ENCODE results near the gene KCTD11. TPM values are rescaled to one million over a fixed set of nuclear protein-coding genes. Genes with fewer than 3 reads are reported as not detected.
A peak's percentile ranks its signal among the peaks of the same experiment; 100 is the strongest.

The KCTD11 gene
- total and polyA plus RNA-seq, 2 of the 13 experiments (the other 11 are each of a cell fraction or from before 2014, with no cell fraction given) = 1.6 to 2.6 TPM

- TF ChIP-seq ZNF646 (CRISPR knock-in tag; IDR thresholded peaks at IDR 0.05) (no peak), CCAR2 (optimal IDR thresholded peaks at IDR 0.05; ENCODE audit: low read depth, low read length) (no peak), FOXP4 (CRISPR knock-in tag; IDR thresholded peaks at IDR 0.05) (peak; percentile 63), ZNF776 (CRISPR knock-in tag; IDR thresholded peaks at IDR 0.05) (0 out of 2 replicates have a peak, but pooled peaks have one; percentile 50), NR2F1 (CRISPR knock-in tag; IDR thresholded peaks at IDR 0.05) (peak in 1 of 2 experiments; percentile 34; a peak in 1 of 4 replicates), U2AF1 (optimal IDR thresholded peaks at IDR 0.05; ENCODE audit: low read depth, low read length) (no peak), KDM2A (CRISPR knock-in tag; IDR thresholded peaks at IDR 0.05; ENCODE audit: borderline replicate concordance, low read depth) (peak; percentile 89), GFI1 (CRISPR knock-in tag; IDR thresholded peaks at IDR 0.05; ENCODE audit: borderline replicate concordance) (no peak), FOXC1 (CRISPR knock-in tag; IDR thresholded peaks at IDR 0.05; ENCODE audit: borderline replicate concordance) (no peak), ZBTB44 (CRISPR knock-in tag; IDR thresholded peaks at IDR 0.05) (no peak), MAFG (CRISPR knock-in tag; IDR thresholded peaks at IDR 0.05) (no peak), ZBTB7A (CRISPR knock-in tag; IDR thresholded peaks at IDR 0.05) (peak; percentile 52; the same call in 1 of the 2 replicates), PHF20 (CRISPR knock-in tag; IDR thresholded peaks at IDR 0.05) (peak; percentile 90), ONECUT2 (CRISPR knock-in tag; IDR thresholded peaks at IDR 0.05) (no peak), ZNF12 (CRISPR knock-in tag; IDR thresholded peaks at IDR 0.05) (0 out of 2 replicates have a peak, but pooled peaks have one; percentile 37), ZSCAN9 (CRISPR knock-in tag; IDR thresholded peaks at IDR 0.05; ENCODE audit: borderline replicate concordance) (no peak), EZH2 (conservative IDR thresholded peaks at IDR 0.05; ENCODE audit: low read depth, low read length) (no peak), ZNF550 (CRISPR knock-in tag; IDR thresholded peaks at IDR 0.05; ENCODE audit: borderline replicate concordance) (no peak), SP1 (IDR thresholded peaks at IDR 0.05) (no peak), SP1 (CRISPR knock-in tag; IDR thresholded peaks at IDR 0.05) (peak; percentile 89), ZNF234 (CRISPR knock-in tag; conservative IDR thresholded peaks at IDR 0.05) (no peak)
These were observed 22.5 kb upstream of the KCTD11 start (continued) for GRCh38 chr17:7329374-7329996.
